B cell (primary cell): Measurements from ENCODE around the gene EIF4G2. TPM values are rescaled to one million over a fixed set of nuclear protein-coding genes. Genes with fewer than 3 reads are reported as not detected.
"Not testable (repeated sequence)": the region's sequence is repeated elsewhere in the genome, so short reads cannot be mapped to it uniquely, and the experiment has no call there.

Source experiments
- ATAC-seq: fragments of 200-7000 bp; cut with Tn5 transposase; one replicate; pipeline ENCODE4 v1.10.0; 2021; ENCODE audit warnings: low read depth, mild to moderate bottlenecking, moderate number of reproducible peaks, moderate library complexity
- CTCF ChIA-PET: fragments of 350-600 bp; sonication (Branson Sonifier 250); formaldehyde crosslinking; loops from one replicate; lab custom pipeline; 2021; ENCODE audit warnings: antibody characterized with exemption, inconsistent platforms; lab: Charles Lee
- POLR2A ChIA-PET: fragments of 350-600 bp; sonication (Branson Sonifier 250); formaldehyde crosslinking; loops from one replicate; lab custom pipeline; 2021; ENCODE audit warnings: antibody characterized with exemption; lab: Charles Lee
- DNase-seq: peaks from one replicate; pipeline ENCODE4 v3.0.0; 2013
- H2AFZ ChIP-seq: 2 replicates; pipeline ENCODE4 v1.6.1; 2012; ENCODE audit warnings: mild to moderate bottlenecking, low read depth, low read length; ENCODE audit not compliant: insufficient read depth, poor library complexity, severe bottlenecking
- H3K27ac ChIP-seq, 2 donors: 1 replicate in 1 of 2; 2 replicates in 1 of 2; pipeline ENCODE4 v1.5.1; 2012 to 2013; ENCODE audit warnings: low read length in 2 of 2, mild to moderate bottlenecking in 2 of 2, moderate library complexity in 1 of 2
- H3K27me3 ChIP-seq, 4 experiments: fragments of 200-600 bp in 1 of 4; sonication (generic) in 1 of 4; replicated peaks in 1 of 4; 1 replicate in 2 of 4; 2 replicates in 2 of 4; pipeline versions ENCODE4 v1.6.1 to v1.7.0; 2013 to 2016; ENCODE audit warnings: low read length in 3 of 4, mild to moderate bottlenecking in 2 of 4, mixed read lengths in 1 of 4, moderate library complexity in 1 of 4; ENCODE audit not compliant: insufficient read depth in 4 of 4, control insufficient read depth in 3 of 4; ENCODE audit errors: control extremely low read depth in 1 of 4
- H3K36me3 ChIP-seq, 2 experiments: replicated peaks in 1 of 2; 1 replicate in 1 of 2; 2 replicates in 1 of 2; pipeline versions ENCODE4 v1.6.1 to v1.7.1; 2013; ENCODE audit warnings: low read length in 1 of 2; ENCODE audit not compliant: insufficient read depth in 2 of 2, control insufficient read depth in 1 of 2; ENCODE audit errors: control extremely low read depth in 1 of 2, extremely low read depth in 1 of 2
- H3K4me1 ChIP-seq, 2 donors: fragments of 200-600 bp in 1 of 2; sonication (generic) in 1 of 2; 1 replicate in 1 of 2; 2 replicates in 1 of 2; pipeline versions ENCODE4 v1.5.1 to v1.6.1; 2013 to 2017; ENCODE audit warnings: low read length in 2 of 2; ENCODE audit not compliant: control insufficient read depth in 2 of 2, insufficient read depth in 2 of 2
- H3K4me2 ChIP-seq: replicated peaks from 2 replicates; pipeline ENCODE3; 2012; ENCODE audit warnings: mild to moderate bottlenecking, low read depth, low read length; ENCODE audit not compliant: poor library complexity, severe bottlenecking
- H3K4me3 ChIP-seq, 5 experiments: fragments of 200-600 bp in 1 of 5; sonication (generic) in 1 of 5; 1 replicate in 3 of 5; 2 replicates in 2 of 5; pipeline versions ENCODE4 v1.5.1 to v1.7.0; 2011 to 2016; ENCODE audit warnings: low read length in 4 of 5, mild to moderate bottlenecking in 4 of 5, low read depth in 2 of 5, control low read depth in 1 of 5, moderate library complexity in 1 of 5; ENCODE audit not compliant: insufficient read depth in 1 of 5; ENCODE audit errors: control extremely low read depth in 1 of 5, extremely low read depth in 1 of 5
- H3K79me2 ChIP-seq: fragments of 200-600 bp; sonication (generic); one replicate; pipeline ENCODE4 v1.6.0; 2016; ENCODE audit warnings: low read length; ENCODE audit not compliant: control insufficient read depth, insufficient read depth
- H3K9ac ChIP-seq: fragments of 200-600 bp; sonication (generic); 2 replicates; pipeline ENCODE4 v1.6.1; 2017; ENCODE audit warnings: mild to moderate bottlenecking, low read length, moderate library complexity
- H3K9me3 ChIP-seq, 3 donors: one replicate each; pipeline versions ENCODE4 v1.6.1 to v1.7.1; 2013; ENCODE audit warnings: low read length in 2 of 3; ENCODE audit not compliant: control insufficient read depth in 2 of 3, insufficient read depth in 1 of 3; ENCODE audit errors: control extremely low read depth in 1 of 3
- H4K20me1 ChIP-seq: 2 replicates; pipeline ENCODE4 v1.6.0; 2012; ENCODE audit warnings: mild to moderate bottlenecking, low read length; ENCODE audit not compliant: insufficient read depth, control insufficient read depth, poor library complexity, severe bottlenecking
- H3K27ac Mint-ChIP-seq: one replicate; pipeline ENCODE4 v1.8.0; 2021; ENCODE audit warnings: mixed read lengths
- H3K27me3 Mint-ChIP-seq: one replicate; pipeline ENCODE4 v1.8.0; 2021; ENCODE audit warnings: mixed read lengths
- H3K4me1 Mint-ChIP-seq: one replicate; pipeline ENCODE4 v1.8.0; 2021; ENCODE audit warnings: mixed read lengths
- H3K4me3 Mint-ChIP-seq: one replicate; pipeline ENCODE4 v1.8.0; 2021; ENCODE audit warnings: mixed read lengths
- H3K9me3 Mint-ChIP-seq: one replicate; pipeline ENCODE4 v1.8.0; 2022; ENCODE audit warnings: mixed read lengths; ENCODE audit not compliant: insufficient read depth
- CTCF ChIP-seq: fragments of 200-600 bp; IDR thresholded peaks from one replicate; pipeline ENCODE4 v1.8.0; 2022; ENCODE audit warnings: antibody characterized with exemption, mild to moderate bottlenecking
- EZH2 ChIP-seq: IDR thresholded peaks from 2 replicates; pipeline ENCODE4 v1.6.1; 2012; ENCODE audit warnings: borderline replicate concordance, low read depth, mild to moderate bottlenecking, moderate library complexity, low read length; ENCODE audit not compliant: insufficient read depth, poor library complexity, severe bottlenecking
- WGBS: methylation state at CpG from one replicate; pipeline ENCODE4 v1.1.5; 2013; ENCODE audit warnings: missing lambda C conversion rate; ENCODE audit not compliant: insufficient coverage; 5-methylcytosine and 5-hydroxymethylcytosine counted together
- intact Hi-C: fragments of 100-400 bp; cut with micrococcal nuclease; formaldehyde crosslinking; loops from one replicate; pipeline ENCODE4 v1.10.0; 2022
- polyA plus RNA-seq: library from polyadenylated mRNA; depleted of rRNA; stranded (reverse); fragments of >200 nt; gene quantifications from 2 replicates; pipeline ENCODE4 v1.2.3, GENCODE V29; 2012
- total RNA-seq, 2 donors: library from RNA; stranded (reverse); fragments of 120-200 nt in 1 of 2; gene quantifications; 1 replicate in 1 of 2; 2 replicates in 1 of 2; pipeline versions ENCODE4 v1.2.3 to v1.2.4, GENCODE V29; 2013 to 2022

Gene EIF4G2
- total and polyA plus RNA-seq, 2 donors (not counting 1 experiment from before 2014, with no cell fraction given) = 275 to 592 TPM

DNA sequence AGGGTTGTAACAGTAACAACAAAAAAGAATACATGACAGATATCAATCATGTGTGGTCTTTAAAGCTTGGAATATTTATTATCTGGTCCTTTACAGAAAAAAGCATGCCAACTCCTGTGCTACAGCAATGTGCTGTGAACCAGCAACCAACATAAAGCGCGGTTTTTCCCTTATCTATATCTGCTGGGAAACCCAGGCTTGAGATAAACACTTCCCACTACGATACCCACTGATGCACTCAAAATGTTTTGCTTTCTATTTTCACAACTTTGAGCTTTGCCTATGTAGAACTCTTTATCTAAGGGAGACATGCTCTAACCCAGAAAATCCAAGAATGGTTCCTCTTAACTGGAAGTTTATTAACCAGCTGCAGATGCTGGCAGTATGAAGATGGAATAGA, 30.2 kb upstream of the EIF4G2 start:
- no peaks in the 10 kb centered on the region for H4K20me1 ChIP-seq
- peaks cover 9 to 10% of the 10 kb centered on the region in 2 donors for H3K4me1 ChIP-seq
- no peak overlapping the region for H3K4me3 ChIP-seq
- CTCF ChIA-PET = interaction anchor here (0.9 kb wide), 1 partner anchor 40 kb away, joined by 3 read pairs; no protein-coding TSS in a partner anchor
- Mint-ChIP-seq H3K27me3 (no peaks in the 10 kb centered on the region), H3K27ac (no peak overlapping the region), H3K4me1 (peaks cover 18% of the 10 kb centered on the region), H3K4me3 (no peak overlapping the region), H3K9me3 (no peaks in the 10 kb centered on the region)
- H3K79me2 ChIP-seq = peaks cover 41% of the 10 kb centered on the region
- TF ChIP-seq EZH2 (no peak), CTCF (no peak)
- peaks cover 0 to 3% (median 0%) of the 10 kb centered on the region in 3 donors for H3K9me3 ChIP-seq
- ATAC-seq (no peak), DNase-seq (no peak)
- POLR2A ChIA-PET = interaction anchor here (1.2 kb wide), 1 partner anchor 10 kb away, joined by 3 read pairs; no protein-coding TSS in a partner anchor
- intact Hi-C loops = no loop called here
- no peak overlapping the region for H3K4me2 ChIP-seq
- no peak overlapping the region for H3K27ac ChIP-seq
- no peaks in the 10 kb centered on the region for H3K27me3 ChIP-seq
- no peaks in the 10 kb centered on the region for H3K36me3 ChIP-seq
- WGBS = 59% methylated on average over 2 of the region's 3 CpGs
- no peak overlapping the region for H3K9ac ChIP-seq
- H2AFZ ChIP-seq = no peak overlapping the region

- ATAC-seq (no peak), DNase-seq (no peak)
- Mint-ChIP-seq H3K9me3 (no peaks in the 10 kb centered on the region), H3K4me3 (no peak overlapping the region), H3K27ac (no peak overlapping the region), H3K27me3 (no peaks in the 10 kb centered on the region), H3K4me1 (peaks cover 18% of the 10 kb centered on the region)
- Histone ChIP-seq H3K4me2 (no peak overlapping the region), H3K9ac (no peak overlapping the region), H3K9me3 (peaks cover 0 to 3% (median 0%) of the 10 kb centered on the region in 3 donors), H3K27ac (no peak overlapping the region), H2AFZ (no peak overlapping the region), H4K20me1 (no peaks in the 10 kb centered on the region), H3K27me3 (no peaks in the 10 kb centered on the region), H3K36me3 (no peaks in the 10 kb centered on the region), H3K4me3 (no peak overlapping the region), H3K4me1 (peaks cover 9 to 10% of the 10 kb centered on the region in 2 donors), H3K79me2 (peaks cover 41% of the 10 kb centered on the region)
- TF ChIP-seq CTCF (no peak), EZH2 (no peak)
- intact Hi-C loops = no loop called here
- ChIA-PET POLR2A (interaction anchor here (0.6 to 1.2 kb wide), 3 partner anchors 9 to 35 kb away, joined by 3 read pairs; partner anchors contain the start of gene ZBED5), CTCF (interaction anchor here (1.7 kb wide), 1 partner anchor 46 kb away, joined by 5 read pairs; no protein-coding TSS in a partner anchor)
Observed at GRCh38 chr11:10838083-10838482, 29.4 kb upstream of the EIF4G2 start.

DNA sequence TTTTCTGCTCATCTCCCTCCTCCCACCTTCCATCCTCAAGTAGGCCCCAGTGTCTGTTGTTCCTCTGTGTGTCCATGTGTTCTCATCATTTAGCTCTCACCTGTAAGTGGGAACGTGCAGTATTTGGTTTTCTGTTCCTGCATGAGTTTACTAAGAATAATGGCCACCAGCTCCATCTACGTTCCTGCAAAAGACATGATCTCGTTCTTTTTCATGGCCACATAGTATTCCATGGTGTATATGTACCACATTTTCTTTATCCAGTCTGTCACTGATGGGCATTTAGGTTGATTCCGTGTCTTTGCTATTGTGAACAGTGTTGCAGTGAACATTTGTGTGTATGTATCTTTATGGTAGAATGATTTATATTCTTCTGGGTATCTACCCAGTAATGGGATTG, 28.2 kb upstream of the EIF4G2 start:
- ATAC-seq, H3K27ac Mint-ChIP-seq, H3K4me3 Mint-ChIP-seq, H3K9me3 ChIP-seq, H3K27me3 ChIP-seq, H3K4me1 ChIP-seq, POLR2A ChIA-PET, H3K4me3 ChIP-seq, H2AFZ ChIP-seq, H4K20me1 ChIP-seq, H3K9me3 Mint-ChIP-seq, DNase-seq, intact Hi-C loops, H3K9ac ChIP-seq, H3K4me2 ChIP-seq, H3K36me3 ChIP-seq, H3K27me3 Mint-ChIP-seq, H3K27ac ChIP-seq: not testable (repeated sequence)
- CTCF ChIA-PET = interaction anchor here (1.7 kb wide), 1 partner anchor 45 kb away, joined by 5 read pairs; no protein-coding TSS in a partner anchor
- H3K79me2 ChIP-seq = peaks cover 33% of the 10 kb centered on the region
- WGBS = no CpG with 5 or more reads among the region's 4 CpGs
- peaks cover 18% of the 10 kb centered on the region for H3K4me1 Mint-ChIP-seq
